Activated CD8-positive, alpha-beta memory T cell treated with anti-CD3 and anti-CD28 coated beads for 24 hours (primary cell): ENCODE data around the gene CHD2.
"Not testable (repeated sequence)": the region's sequence is repeated elsewhere in the genome, so short reads cannot be mapped to it uniquely, and the experiment has no call there.

Experiments used
- DNase-seq: peaks from one replicate; pipeline ENCODE4 v3.0.0-alpha.2; 2020

The CHD2 gene

DNA sequence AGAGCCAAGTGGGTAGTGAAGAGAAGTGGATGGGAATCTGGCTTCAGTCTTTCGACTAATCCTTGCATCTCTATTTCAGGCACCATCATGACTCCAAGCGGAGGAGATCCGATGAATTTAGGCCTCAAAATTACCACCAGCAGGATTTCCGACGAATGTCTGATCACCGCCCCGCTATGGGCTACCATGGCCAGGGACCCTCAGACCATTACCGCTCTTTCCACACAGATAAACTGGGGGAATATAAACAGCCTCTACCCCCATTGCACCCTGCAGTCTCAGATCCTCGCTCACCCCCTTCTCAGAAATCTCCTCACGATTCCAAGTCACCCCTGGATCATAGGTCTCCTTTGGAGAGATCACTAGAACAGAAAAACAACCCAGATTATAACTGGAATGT lies 124.2 kb downstream of the CHD2 start:
- no peak for DNase-seq

DNA sequence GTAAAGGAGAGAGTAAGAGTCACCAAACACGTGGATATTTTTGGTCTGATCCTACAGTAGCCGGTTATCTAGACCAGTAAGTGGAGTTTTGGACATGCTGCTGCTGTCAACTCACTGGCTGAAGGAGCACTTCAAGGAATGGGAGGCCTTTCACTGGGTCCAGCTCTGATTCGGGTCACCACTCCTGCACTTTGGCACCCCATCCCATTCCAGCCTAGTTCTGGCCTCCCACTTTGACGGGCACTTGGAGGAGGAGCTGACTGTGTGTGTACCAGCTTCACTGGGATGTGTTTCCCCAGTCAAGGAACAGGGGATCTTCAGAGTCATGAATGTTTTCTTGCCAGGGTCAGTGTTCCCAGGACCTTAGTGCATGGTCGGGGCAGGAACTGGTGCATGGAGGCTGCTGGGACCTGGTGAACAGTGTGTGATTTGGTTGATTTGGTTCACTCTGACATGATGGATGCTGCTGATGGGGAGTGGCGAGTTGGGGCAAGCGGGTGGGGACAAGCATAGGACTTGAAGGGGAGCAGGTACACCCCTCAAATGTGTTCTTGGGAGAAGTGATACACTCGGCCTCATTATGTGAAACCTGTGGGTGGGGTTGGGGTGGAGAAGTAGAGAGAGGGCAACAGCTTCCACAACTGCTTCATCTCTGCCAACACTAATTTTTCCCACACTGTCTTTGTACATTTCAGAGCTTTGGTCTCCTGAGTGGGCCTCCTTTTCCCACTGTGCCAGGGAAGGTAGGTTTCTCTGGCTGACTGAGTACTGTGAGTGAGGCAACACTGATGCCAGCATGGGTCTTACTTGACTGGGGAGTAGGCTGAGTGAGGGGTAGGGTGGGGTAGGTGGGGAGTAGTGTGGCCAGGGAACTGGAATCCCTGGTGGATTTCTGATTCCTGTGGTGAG lies 124.8 kb downstream of the CHD2 start:
- DNase-seq: peak; percentile 58

DNA sequence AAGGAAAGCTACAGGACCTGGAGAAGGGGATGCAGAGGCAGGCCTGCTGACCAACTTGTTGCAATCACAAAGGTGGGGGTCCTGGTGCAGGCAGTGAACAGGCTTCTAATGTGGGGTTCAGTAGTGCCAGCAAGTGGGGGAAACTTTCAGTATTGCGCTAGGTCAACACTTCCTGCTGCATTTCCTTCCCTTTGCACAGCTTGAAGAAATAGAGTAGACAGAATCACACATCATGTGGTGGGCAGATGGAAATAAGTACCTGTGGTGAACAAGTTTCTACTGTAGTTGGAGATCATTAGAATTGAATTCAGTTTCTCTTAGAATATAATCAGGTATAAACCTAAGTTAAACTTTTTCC lies 125.5 kb downstream of the CHD2 start:
- no peak for DNase-seq

DNA sequence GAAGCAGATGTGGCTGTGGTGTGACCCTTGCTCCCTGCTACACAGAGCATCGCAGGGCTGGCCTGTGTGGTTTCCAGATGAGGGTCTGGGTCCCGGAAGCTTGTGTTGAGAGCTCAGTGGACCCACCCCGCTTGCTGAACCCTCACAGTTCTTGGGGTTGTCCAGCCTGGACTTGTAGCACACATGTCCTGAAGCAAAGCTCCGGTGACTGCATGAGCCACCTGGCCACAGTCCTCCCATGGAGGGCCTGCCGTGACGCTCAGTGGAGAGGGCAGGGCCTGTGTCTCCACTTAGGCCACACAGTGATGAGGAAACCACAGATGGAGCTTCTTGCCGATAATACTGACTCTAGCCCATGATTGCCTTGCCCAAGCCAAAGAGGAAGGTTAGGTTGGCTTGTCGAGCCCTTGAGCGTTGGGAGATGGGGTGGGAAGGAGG lies 126.3 kb downstream of the CHD2 start:
- DNase-seq: peak; percentile 50

DNA sequence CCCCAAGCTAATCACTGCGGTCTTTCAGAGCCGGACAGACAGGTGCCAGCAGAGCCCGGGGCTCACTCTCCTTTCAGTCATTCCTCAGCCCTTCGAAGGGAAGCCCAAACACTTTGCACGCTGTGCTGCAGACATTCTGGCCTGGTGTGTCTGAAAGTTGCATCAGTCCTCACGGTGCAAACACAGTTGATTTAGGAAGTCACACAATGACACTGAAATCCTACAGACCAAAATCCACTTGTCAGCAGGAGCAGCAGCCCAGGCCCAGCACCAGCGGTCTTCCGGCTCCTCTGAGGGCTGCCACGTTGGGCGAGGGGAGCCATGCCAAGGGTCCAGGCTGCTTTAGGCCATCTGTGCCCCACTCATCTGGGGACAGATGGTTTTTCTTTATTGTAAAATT lies 127.3 kb downstream of the CHD2 start:
- peak; percentile 44 for DNase-seq

DNA sequence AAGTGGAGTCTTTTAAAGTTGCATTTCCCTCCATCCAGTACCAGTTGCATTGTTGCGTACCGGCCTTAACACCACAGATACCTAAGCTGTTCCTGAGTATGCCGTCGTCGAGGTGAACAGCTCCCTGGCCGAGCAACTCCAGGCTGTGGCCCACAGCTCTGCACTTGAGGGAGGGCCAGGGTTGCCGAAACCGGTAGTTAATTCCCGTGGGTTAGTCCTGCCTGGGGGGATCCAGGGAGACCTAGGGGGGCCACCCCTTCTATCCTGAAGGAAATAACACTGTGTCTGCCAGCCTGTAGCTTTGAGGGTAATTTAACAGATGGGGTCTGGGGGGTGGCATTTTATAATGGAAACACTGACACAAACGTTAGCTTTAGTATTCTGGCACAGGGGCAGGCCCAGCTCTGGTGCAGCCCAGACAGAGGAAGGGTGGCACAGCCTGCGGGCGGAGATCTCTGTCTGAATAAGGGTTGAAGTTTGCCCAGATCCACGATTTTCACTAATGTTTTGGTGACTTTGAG lies 128.0 kb downstream of the CHD2 start:
- no peak for DNase-seq

DNA sequence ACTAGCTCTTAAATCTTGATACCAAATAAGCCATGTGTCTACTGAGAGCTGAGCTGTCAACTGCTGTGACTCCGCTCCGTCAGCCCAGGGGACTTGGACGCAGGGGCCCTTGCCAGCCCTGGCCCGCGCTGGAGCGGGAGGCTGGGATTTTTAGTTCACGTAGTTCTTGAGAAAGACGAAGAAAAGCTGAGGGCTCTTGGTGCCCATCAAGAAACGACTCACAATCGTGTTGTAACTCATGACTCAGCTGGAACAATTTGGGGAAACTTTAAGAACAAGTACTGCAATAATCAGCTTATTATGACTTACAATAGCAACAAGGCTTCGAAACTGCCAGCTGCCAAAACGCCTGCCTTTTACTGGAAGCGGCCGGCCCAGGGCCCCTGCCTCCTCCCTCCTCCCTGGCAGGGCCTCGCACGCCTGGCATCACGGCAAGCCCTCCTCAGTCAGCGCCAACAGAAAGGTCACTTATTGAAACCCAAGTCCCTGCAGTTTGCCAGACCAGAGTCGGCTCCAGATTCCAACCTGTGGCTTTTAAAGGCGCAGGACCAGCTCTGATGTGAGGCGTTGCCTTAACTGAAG lies 128.6 kb downstream of the CHD2 start:
- peak; percentile 58 for DNase-seq

DNA sequence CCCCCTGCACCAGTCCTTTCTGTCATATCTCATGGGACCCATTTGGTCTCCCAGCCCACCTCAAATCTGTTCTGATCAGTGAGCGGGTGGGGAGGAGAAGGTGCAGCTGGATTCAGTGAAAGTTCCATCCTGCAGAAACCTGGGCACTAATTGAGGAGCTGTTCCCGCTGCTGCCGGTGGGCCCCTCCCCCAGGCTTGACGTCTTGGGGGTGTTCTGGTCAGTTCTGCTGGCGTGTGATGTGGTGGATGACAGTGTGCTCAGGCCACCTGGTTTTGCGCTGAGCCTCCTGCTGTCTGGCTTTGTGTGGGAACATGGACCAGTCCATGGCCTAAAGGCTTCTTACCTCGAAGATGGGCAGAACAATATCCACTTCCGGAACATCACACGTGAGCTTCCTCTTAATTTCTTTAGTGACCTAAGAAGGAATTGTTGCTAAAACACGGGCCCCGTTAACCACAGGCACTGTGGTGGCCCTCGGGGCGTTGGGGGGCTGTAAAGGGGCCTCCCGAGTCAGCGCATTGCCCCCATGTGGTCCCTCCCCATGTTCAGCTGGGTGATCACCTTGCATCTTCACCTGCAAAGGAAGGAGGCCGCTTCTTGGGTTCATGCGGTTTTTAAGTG lies 129.2 kb downstream of the CHD2 start:
- peak; percentile 58 for DNase-seq

DNA sequence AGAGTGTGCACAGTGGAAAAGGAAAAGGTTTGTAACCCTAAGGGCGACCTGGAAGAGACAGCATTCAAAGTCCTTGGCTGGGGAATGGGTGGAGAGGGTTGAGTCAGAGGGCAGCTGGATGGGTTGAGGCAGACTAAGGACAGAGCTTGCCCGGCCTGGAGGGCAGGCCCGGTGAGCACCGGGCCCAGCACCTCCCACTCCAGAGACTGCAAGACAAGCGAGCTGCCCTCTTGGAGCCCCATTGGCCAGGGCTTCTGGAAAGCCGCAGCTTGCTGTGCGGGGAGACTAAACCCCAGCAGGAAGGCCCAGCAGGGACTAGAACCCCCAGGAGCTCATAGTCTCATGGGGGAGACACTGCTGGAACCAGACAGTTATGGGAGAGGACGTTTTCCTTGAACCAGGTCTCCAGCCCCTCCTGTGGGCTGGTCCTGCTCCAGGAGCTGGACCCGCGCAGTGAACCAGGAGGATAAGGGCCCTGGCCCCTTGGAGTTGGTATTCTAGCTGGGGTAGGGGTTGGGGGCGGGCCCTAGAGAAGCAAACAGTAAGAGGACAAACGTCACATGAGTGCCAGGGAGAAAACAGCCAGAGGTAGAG lies 129.8 kb downstream of the CHD2 start:
- peak; percentile 56 for DNase-seq

DNA sequence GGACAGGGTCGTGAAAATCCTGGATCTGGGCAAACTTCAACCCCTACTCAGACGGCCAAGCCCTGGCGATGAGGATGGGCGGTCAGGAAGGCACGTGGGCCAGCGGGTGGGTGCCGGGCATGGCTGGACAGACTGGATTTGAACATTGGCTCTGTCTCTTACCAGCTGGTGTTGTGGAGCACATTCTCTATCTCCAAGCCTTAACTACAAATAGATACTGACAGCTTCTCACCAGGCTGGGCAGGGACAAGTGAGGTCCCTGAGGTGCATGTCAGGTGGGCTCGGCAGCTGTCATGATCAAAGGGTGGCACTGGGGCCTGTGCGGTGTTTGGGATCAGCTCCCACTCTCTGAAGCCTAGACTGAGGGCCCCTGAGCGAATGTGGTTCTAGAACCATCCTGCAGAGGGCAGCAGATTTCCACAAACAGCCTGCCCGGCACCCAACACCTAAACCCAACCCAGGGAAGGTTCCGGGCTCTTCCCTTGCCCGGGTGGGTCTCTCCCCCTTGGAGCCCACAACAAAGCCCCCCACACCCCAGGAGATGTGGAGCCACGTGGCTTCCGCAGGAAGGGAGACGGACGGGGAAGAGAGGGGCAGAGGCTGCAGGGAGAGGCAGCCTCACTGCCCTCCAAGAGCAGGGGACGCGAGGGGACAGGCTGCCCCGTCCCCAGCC lies 130.4 kb downstream of the CHD2 start:
- DNase-seq: peak; percentile 88

DNA sequence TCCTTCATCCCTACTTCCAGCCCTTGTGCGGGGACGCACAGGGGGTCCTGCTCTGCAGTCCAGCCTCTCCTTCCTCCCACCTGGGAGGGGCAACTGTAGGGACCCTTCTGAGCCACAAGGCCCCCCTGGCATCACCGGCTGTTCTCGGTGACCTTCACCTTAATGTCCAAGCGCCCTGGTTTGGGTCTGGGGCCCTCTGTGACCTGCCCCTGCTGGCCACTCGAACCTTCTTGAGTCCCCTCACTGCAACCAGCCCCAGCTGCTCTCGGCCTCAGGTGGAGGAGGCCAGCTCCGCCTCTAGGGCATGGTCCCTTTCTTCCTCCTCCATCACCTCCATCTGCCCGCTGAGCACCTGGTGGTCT lies 131.0 kb downstream of the CHD2 start:
- DNase-seq: no peak

DNA sequence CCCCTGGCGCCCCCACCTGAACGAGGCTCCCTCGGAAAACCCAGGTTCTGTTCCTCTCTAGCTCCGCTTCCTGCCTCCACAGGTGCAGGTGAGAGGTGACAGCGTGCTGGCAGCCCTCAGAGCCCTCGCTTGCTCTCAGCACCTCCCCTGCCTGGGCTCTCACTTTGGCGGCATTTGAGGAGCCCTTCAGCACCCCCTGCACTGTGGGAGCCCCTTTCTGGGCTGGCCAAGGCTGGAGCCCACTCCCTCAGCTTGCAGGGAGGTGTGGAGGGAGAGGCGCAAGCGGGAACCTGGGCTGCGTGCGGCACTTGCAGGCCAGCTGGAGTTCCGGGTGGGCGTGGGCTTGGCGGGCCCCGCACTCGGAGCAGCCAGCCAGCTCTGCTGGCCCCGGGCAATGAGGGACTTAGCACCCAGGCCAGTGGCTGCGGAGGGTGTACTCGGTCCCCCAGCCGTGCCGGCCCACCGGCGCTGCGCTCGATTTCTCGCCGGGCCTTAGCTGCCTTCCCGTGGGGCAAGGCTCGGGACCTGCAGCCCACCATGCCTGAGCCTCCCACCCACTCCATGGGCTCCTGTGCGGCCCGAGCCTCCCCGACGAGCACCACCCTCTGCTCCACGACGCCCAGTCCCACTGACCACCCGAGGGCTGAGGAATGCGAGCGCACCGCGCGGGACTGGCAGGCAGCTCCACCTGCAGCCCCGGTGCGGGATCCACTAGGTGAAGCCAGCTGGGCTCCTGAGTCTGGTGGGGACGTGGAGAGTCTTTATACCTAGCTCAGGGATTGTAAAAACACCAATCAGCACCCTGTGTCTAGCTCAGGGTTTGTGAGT lies 131.6 kb downstream of the CHD2 start:
- DNase-seq: peak; percentile 47

DNA sequence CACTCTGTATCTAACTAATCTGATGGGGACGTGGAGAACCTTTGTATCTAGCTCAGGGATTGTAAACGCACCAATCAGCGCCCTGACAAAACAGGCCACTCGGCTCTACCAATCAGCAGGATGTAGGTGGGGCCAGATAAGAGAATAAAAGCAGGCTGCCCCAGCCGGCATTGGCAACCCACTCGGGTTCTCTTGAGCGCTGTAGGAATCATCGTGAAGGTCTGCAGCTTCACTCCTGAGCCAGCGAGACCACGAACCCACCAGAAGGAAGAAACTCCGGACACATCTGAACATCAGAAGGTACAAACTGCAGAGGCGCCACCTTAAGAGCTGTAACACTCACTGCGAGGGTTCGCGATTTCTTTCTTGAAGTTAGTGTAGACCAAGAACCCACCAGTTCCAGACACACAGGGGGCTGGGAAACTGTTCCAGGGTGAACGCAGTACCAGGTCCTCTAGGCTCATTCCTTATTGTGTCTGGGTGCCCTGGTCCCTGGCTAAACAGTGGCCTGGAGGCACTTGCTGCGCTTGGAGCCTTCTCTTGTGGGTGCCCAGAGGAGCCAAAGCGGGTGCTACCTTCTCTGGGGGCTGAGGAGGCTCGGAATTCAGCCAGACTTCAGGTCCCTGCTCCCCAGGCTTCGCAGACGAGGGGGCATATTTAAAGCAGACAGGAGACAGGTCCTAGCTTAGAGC lies 132.5 kb downstream of the CHD2 start:
- DNase-seq: not testable (repeated sequence)

DNA sequence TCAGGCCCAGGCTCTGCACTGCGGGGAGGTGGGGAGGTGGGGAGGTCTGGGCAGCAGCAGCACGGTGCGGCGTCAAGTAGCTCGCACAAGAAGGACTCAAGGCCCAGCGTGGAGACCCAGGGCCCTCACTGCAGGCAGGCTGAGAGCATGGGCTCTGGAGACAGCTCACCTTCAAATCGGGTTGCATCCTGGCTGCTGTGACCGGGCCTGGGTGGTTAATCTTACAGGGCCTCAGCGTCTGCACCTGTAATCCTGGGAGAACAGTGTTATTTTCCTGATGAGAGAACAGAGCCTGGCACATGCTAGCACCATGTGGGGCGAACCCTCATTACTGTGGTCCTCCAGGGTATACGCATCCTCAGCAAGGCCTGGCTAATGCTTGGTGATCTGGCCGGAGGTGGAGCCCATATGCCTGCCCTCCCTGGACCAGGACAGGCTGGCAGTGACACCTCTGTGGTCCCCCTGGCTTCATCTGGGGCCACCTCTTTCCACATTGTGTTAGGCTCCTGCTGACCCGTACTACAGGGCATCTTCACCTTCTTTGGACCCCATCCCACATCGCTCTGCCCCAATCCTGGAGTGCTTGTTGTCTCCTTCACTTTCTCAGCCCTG lies 133.4 kb downstream of the CHD2 start:
- no peak for DNase-seq

DNA sequence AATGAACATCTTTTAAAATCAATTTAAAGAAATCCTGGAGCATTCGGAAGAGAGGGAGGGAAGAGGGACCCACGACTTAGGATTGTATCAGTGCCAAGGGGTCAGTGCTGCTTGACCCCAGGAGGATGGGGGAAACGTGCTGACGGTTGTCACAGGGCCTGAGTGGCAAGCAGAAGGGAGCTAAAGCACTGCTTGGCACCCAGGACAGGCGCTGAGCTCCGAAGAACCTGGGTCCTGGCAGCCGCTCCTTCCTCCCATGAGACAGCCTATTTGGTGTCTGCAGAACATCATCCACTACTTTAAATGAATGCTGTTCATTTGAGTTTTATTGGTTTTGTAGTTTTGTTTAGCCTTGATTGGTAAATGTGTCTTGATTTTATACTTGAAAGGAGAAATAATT lies 134.4 kb downstream of the CHD2 start:
- no peak for DNase-seq

DNA sequence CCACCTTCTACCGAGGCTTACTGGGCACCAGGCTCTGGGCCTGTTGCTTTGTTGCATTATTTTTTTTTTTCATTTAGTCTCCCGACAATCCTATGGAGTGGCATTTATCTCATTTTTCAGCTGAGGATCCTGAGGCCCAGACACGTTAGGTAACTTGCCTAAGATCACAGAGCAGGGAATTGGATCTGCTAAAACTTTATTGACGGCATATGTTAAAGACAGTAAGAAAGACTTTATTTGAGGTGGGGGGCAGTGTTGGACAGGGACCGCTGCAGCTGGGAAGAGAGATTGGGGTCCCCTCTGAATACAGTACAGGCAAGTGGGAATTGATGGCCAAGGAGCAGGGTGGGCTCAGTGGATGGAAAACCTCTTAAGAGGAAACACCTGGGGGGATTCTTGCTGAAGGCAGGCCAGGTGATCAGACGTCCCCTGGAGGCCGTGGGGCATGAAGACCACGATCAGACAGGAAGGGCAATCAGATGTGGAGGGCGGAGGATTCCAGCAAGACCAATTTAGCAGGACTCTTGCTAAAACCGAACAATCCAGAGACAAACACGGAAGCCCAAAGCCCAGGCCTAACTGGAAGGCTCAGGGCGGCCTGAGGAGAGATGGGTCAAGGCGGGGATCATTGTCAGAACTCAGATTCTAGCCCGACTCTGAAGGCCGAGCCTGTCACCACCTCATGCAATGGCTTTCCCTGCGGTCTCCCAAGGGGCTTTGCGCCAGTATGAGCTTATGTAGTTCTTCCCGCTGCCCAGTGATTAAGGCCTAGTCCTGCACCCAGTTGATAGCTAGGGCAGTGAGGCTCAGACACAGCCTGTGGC lies 135.2 kb downstream of the CHD2 start:
- DNase-seq: no peak

DNA sequence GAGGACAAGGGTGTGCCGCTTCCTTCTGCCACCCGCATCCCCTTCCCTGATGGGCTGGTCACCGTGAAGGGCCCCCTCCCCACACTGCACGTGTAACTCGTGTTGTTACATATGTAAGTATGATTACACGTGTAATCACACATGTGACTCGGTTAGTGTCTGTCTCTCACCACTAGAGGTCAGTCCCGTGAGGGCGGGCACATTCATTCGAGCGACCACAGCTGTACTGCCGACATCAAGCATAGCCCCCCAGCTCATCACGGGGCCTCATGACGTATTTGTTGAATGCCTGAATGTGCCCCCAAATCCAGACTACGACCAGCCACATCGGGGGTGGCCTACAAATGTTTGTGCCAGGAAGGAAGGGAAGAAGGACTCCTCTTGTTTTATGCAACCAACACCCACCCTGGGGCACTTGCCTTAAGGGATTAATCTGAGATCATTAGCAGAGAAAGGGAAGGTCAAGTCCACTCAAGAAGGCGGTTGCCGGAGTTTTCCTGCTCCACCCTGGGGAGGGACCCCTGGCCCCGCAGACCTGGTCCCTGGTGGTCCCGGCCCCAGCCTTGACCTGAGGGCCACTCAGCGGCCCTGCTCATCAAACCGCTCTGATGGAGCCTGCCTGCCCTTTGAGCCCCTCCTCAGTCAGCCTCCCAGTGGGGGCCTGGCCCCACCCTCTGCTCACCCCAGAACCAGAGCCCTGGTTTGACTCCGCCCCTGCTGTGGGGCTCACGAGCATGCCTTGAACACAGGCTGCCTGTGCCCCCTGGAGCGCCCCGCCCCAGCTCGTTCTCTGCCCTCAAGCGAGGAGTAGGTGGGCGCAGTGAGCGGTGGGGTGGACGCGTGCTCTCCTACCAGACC lies 136.1 kb downstream of the CHD2 start:
- peak; percentile 79 for DNase-seq

DNA sequence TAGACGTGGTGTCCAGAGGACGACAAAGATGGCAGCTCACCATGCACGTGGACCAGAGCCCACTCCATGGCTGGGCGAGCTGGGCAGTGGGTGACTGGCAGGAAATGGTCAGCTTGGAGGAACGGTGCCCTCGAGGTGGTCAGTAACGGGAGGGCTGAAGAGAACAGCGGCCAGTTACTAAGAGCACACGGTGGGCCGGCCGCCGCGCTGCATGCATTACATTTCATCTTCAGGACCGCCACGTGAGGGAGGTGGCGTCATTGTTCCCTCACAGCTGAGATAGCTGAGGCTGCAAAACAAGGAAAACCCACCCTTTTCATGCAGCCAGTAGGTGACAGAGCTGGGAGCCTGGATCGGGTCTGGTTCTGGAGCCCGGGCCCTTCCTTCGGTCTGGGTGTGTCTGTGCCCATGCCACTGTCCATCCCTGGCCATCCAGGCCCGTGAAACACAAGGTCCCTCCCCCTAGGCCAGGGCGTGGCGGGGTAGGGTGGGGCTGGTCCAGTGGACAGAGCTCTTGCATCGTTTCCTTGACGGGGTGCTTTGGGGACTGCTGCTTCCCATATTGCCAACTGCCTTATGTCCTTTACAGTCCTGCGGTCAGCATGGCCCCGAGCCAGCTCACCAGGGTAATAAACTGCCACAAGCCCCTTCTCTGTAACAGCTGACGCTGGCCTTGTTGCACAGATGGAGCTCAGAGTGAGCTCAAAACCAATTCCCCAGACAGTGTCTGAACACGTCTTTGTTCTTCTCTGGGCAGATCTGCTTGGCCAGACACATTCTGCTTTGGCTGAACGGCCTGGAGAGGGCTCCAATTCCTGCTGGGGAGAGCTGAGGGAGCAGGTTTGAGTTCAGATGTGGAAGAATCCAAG lies 137.1 kb downstream of the CHD2 start:
- no peak for DNase-seq
